HL-60 (cell line): Measurements from ENCODE around the gene CSDE1.

Experiments
- GABPA ChIP-seq: IDR thresholded peaks from 2 replicates; pipeline ENCODE4 v1.6.1; 2012; ENCODE audit warnings: low read depth
- POLR2AphosphoS5 ChIP-seq: IDR thresholded peaks from 2 replicates; pipeline ENCODE4 v1.6.1; 2012; ENCODE audit warnings: low read depth
- SPI1 ChIP-seq: IDR thresholded peaks from 2 replicates; pipeline ENCODE4 v1.6.1; 2012; ENCODE audit warnings: low read depth, mild to moderate bottlenecking, borderline replicate concordance
- TF ChIP-seq, protein P1 (sequence below): IDR thresholded peaks from one replicate; pipeline ENCODE4 v1.5.1; 2011; ENCODE audit warnings: low read length, control low read depth, inconsistent platforms; ENCODE audit not compliant: insufficient read depth
- TF ChIP-seq, protein P2 (sequence below): IDR thresholded peaks from 2 replicates; pipeline ENCODE4 v1.6.1; 2012; ENCODE audit warnings: low read depth; ENCODE audit not compliant: insufficient replicate concordance

DNA sequence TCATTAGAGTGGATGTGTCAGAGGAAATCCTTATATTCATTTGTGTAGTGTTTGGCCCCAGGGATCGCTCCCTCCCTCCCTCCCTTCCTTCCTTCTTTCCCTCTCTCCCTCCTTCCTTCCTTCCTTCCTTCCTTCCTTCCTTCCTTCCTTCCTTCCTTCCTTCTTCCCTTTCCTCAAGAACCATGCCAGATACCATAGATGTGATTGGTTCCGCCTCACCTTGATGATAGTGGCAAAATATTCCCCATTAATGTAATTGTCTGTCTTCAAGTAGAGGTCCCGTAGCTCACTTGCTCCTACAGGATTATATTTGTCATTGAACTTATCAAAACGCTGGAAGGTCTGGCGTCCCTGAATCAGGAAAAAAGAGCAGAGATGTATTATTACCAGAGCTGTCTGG is 80.1 kb downstream of the CSDE1 start:
- TF ChIP-seq, protein P1, sequence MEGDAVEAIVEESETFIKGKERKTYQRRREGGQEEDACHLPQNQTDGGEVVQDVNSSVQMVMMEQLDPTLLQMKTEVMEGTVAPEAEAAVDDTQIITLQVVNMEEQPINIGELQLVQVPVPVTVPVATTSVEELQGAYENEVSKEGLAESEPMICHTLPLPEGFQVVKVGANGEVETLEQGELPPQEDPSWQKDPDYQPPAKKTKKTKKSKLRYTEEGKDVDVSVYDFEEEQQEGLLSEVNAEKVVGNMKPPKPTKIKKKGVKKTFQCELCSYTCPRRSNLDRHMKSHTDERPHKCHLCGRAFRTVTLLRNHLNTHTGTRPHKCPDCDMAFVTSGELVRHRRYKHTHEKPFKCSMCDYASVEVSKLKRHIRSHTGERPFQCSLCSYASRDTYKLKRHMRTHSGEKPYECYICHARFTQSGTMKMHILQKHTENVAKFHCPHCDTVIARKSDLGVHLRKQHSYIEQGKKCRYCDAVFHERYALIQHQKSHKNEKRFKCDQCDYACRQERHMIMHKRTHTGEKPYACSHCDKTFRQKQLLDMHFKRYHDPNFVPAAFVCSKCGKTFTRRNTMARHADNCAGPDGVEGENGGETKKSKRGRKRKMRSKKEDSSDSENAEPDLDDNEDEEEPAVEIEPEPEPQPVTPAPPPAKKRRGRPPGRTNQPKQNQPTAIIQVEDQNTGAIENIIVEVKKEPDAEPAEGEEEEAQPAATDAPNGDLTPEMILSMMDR, result no peak
- TF ChIP-seq POLR2AphosphoS5 (no peak), SPI1 (no peak), GABPA (no peak)
- TF ChIP-seq, protein P2, sequence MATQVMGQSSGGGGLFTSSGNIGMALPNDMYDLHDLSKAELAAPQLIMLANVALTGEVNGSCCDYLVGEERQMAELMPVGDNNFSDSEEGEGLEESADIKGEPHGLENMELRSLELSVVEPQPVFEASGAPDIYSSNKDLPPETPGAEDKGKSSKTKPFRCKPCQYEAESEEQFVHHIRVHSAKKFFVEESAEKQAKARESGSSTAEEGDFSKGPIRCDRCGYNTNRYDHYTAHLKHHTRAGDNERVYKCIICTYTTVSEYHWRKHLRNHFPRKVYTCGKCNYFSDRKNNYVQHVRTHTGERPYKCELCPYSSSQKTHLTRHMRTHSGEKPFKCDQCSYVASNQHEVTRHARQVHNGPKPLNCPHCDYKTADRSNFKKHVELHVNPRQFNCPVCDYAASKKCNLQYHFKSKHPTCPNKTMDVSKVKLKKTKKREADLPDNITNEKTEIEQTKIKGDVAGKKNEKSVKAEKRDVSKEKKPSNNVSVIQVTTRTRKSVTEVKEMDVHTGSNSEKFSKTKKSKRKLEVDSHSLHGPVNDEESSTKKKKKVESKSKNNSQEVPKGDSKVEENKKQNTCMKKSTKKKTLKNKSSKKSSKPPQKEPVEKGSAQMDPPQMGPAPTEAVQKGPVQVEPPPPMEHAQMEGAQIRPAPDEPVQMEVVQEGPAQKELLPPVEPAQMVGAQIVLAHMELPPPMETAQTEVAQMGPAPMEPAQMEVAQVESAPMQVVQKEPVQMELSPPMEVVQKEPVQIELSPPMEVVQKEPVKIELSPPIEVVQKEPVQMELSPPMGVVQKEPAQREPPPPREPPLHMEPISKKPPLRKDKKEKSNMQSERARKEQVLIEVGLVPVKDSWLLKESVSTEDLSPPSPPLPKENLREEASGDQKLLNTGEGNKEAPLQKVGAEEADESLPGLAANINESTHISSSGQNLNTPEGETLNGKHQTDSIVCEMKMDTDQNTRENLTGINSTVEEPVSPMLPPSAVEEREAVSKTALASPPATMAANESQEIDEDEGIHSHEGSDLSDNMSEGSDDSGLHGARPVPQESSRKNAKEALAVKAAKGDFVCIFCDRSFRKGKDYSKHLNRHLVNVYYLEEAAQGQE, result no peak
